ENCODE results near the gene SYT17.
A peak's percentile ranks its signal among the peaks of the same experiment; 100 is the strongest.

Gene SYT17

DNA sequence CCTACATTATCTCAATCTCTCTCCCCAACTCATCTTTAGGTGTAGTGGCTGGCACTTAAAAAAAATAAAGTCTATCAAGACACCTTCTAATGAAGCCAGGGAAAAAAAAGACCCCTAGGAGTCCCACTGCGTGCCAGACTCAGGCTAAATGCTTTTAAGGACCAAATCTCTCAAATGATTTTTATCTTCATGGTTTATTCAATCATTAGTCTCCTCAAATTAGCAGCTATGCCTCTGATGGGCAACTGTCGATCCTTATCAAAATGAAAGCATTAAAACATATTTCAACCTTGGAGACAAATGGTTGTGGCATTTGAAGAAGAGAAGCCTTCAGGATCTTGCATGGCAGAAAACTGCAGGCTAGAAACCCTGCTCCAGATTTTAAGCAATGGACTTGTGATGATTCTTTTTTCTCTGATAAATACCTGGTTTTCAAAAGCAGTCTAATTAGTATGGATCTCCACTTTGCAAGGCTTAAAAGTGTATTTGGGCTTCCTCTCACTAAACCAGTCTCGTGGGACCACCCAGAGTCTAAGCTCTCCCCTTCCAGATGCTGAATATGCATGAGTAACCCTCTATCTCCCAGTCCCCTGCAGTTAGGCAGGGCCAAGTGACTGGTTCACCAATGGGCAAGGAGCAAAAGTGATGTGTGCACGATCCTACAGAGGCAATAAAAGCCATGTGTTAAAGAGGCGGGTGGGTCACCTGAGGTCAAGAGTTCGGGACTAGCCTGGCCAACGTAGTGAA is 39.4 kb upstream of the SYT17 start:
- no peak for TF ChIP-seq ZFX (IDR thresholded peaks at IDR 0.05)
- TF ChIP-seq, protein P1, sequence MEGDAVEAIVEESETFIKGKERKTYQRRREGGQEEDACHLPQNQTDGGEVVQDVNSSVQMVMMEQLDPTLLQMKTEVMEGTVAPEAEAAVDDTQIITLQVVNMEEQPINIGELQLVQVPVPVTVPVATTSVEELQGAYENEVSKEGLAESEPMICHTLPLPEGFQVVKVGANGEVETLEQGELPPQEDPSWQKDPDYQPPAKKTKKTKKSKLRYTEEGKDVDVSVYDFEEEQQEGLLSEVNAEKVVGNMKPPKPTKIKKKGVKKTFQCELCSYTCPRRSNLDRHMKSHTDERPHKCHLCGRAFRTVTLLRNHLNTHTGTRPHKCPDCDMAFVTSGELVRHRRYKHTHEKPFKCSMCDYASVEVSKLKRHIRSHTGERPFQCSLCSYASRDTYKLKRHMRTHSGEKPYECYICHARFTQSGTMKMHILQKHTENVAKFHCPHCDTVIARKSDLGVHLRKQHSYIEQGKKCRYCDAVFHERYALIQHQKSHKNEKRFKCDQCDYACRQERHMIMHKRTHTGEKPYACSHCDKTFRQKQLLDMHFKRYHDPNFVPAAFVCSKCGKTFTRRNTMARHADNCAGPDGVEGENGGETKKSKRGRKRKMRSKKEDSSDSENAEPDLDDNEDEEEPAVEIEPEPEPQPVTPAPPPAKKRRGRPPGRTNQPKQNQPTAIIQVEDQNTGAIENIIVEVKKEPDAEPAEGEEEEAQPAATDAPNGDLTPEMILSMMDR (conservative IDR thresholded peaks at IDR 0.05), result no peak
- no peak overlapping the region for H3K27ac ChIP-seq

DNA sequence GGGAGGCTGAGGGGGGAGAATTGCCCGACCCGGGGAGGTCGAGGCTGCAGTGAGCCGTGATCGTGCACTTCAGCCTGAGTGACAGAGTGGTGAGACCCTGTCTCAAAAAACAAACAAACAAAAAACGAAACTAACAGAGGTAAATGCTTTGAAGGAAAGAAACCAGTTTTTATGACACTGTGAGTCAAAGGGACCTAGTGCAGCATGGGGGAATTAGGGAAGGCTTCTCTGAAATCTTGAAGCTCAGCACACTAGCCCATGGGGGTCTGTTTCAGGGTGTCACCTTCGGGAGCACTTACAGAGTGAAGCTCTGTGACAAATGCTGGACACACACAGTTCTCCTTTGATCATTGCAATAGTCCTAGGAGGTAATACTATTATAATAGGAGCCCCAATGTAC is 37.7 kb upstream of the SYT17 start:
- peak overlapping the region; percentile 51 for H3K27ac ChIP-seq
- no peak for TF ChIP-seq ZFX (IDR thresholded peaks at IDR 0.05)
- TF ChIP-seq, protein P1 (conservative IDR thresholded peaks at IDR 0.05), result no peak

DNA sequence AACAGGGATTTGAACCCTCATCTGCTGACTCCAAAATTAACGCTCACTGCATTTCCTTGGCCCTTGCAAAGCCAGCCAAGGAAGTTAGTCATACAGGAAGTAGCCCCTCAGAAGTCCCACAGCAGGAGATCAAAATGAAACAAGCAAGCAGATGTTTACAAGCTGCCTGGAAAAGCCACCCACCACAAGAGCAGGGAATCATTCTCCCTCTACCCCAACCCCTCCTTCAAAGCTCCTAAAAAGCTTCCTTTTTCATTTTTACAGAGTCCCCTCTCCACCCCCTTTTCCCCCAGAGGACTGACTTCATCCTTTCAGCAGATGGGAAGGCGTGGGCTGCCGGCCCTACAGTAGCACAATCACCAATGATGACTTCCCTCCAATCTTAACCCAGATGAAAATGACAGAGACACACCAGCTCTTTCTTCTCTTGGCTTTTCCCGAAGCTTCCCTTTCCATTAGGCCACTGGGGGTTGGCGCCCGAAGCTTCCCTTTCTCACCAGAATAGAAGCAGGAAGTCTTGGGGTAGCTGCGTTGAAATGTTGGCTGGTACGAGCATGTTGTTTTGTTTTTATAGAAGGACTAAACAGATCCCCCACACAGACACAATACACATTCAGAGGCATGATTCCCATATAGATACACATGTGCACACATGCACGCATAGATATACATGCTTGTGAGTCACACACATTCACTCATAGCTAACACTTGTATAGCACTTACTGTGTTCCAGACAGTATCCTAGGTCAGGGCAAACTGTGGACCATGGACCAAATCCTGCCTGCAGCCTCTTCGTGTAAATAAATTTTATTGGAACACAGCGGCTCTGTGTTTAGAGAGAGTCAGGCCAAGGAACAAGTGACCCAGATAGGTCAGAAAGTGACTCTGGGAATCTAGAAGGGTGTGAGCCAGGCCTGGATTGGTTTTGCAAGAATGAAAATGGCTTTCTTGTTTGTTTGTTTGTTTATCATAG is 36.9 kb upstream of the SYT17 start:
- H3K27ac ChIP-seq, result peak overlapping the region; percentile 51
- TF ChIP-seq, protein P1 (conservative IDR thresholded peaks at IDR 0.05), result no peak
- no peak for TF ChIP-seq ZFX (IDR thresholded peaks at IDR 0.05)

DNA sequence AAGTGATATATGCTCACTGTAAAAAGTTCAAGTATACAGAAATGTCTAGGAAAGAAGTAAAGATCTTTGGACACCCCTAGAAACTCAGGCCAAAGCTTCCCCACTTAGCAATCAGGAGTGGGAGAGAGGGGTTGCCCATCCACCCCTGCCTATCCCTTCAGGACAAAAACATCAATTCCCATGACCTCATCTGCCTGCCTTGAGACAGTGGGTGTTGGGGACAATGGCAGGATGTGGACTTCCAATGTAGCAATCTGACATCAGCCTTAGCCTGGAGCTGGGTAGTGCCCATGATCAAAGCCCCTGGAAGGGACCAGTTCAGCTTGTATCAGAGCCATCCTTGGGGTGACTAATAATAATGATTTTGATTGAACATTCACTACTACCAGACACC is 36.2 kb upstream of the SYT17 start:
- no peak for TF ChIP-seq ZFX (IDR thresholded peaks at IDR 0.05)
- TF ChIP-seq, protein P1 (conservative IDR thresholded peaks at IDR 0.05), result no peak
- H3K27ac ChIP-seq, result peak overlapping the region; percentile 51

DNA sequence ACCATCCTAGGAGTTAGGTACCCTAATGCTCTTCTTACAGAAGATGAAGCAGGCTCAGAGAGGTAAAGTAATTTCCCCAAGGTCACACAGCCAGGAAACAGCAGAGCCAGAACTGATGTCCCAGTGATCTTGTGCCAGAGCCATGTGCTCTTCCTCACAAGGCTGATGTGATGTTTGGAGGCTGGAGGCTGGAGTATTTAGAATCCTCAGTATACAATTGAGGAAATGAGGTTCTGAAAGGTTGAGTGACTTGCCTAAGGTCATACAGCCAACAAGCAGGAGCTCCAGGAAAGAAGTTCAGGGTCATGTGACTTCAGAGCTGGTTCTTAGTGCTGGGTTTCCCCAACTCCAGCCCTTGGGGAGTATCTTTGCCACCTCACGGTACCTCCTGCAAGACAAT is 35.8 kb upstream of the SYT17 start:
- no peak for TF ChIP-seq ZFX (IDR thresholded peaks at IDR 0.05)
- TF ChIP-seq, protein P1 (conservative IDR thresholded peaks at IDR 0.05), result no peak
- H3K27ac ChIP-seq, result peak overlapping the region; percentile 51

DNA sequence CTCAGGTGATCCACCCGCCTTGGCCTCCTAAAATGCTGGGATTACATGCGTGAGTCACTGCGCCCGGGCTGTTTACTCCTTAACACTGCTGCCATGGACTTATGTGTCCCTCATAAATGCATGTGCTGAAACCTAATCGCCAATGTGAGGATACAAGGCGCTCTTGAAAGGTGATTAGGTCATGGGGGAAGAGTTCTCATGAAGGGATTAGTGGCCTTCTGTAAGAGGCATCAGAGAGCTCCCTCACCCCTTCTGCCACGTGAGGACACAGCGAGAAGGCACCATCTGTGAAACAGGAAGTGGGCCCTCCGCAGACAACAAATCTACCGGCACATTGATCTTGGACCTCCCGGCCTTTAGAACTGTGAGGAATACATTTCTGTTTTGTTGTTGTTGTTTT is 35.1 kb upstream of the SYT17 start:
- H3K27ac ChIP-seq, result 0 out of 2 replicates have a peak overlapping the region, but pooled peaks have one; percentile 51
- no peak for TF ChIP-seq ZFX (IDR thresholded peaks at IDR 0.05)
- TF ChIP-seq, protein P1 (conservative IDR thresholded peaks at IDR 0.05), result no peak

DNA sequence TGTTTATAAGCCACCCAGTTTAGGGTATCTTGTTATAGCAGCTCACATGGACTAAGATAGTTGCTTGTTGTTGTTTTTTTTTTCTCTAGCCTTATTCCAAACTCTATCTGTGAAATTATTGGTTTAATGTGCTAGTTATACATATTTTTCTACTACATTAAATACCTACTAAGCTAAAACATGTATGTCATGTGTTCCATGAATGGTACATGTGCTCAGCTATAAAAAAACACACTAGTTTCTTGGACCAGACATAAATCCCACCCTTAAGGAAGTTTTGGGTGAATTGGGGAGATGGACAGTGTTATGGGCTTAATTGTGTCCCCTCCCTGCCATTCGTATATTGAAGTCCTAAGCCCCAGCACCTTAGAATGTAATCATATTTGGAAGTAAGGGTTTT is 34.4 kb upstream of the SYT17 start:
- no peak for TF ChIP-seq ZFX (IDR thresholded peaks at IDR 0.05)
- TF ChIP-seq, protein P1 (conservative IDR thresholded peaks at IDR 0.05), result no peak
- no peak overlapping the region for H3K27ac ChIP-seq

Data from C4-2B (cell line).